Measurements from ENCODE around the gene AUTS2.

AUTS2 gene

DNA sequence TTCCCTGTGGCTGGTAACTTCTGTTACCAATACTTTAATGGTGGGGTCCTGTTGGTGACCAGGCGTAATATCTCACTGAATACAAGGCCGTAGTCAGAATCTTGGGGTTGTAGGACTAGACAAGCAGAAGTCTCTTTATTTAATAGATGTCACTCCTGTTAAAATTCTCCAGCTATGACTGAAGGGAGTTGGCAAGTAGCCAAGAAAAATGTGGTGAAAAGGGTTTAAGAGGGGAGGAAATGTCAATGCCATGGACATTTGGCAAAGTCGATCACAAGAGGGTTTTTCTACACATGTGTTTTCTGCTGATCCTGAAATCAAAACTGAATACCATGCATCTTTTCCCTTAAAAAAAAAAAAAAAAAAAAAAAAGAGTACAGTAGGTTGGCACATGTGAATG, 533.5 kb downstream of the AUTS2 start:
- DNase-seq (ENCODE audit: low read depth): no peak
- H3K4me3 ChIP-seq (ENCODE audit: low read depth, low read length): no peak overlapping the region
- TF ChIP-seq, protein P1, sequence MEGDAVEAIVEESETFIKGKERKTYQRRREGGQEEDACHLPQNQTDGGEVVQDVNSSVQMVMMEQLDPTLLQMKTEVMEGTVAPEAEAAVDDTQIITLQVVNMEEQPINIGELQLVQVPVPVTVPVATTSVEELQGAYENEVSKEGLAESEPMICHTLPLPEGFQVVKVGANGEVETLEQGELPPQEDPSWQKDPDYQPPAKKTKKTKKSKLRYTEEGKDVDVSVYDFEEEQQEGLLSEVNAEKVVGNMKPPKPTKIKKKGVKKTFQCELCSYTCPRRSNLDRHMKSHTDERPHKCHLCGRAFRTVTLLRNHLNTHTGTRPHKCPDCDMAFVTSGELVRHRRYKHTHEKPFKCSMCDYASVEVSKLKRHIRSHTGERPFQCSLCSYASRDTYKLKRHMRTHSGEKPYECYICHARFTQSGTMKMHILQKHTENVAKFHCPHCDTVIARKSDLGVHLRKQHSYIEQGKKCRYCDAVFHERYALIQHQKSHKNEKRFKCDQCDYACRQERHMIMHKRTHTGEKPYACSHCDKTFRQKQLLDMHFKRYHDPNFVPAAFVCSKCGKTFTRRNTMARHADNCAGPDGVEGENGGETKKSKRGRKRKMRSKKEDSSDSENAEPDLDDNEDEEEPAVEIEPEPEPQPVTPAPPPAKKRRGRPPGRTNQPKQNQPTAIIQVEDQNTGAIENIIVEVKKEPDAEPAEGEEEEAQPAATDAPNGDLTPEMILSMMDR (IDR thresholded peaks at IDR 0.05; ENCODE audit: control insufficient read depth, extremely low read depth, insufficient read depth): no peak

DNA sequence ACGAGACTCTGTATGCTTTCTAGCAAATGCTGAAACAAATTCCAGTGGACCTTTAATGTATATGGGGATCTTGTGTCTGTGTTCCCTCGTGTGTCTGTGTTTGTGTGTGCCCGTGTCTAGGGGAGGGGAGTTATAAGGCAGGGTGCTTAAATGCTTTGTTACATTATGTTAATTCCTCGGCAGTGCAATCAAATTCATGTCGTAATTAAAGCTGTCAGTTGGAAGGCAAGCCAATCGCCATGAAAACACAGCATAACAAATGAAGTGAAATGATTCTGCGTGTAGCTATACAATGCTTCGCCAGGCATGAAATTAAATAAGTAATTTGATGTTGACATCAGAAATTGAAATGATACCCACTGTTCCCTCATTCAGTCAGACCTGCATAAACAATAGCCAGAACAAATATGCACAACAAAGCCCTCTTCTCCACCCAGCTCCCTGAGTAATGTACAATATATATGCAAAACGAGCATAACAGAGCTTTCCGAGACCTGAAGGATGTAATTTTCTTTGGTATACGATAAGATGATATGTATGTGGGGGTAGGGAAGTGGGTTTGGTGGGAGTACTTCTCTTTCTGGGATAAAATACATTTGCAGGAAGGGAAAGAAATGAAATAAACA, 534.1 kb downstream of the AUTS2 start:
- DNase-seq (ENCODE audit: low read depth): no peak
- TF ChIP-seq, protein P1 (IDR thresholded peaks at IDR 0.05; ENCODE audit: control insufficient read depth, extremely low read depth, insufficient read depth): no peak
- H3K4me3 ChIP-seq (ENCODE audit: low read depth, low read length): no peak overlapping the region

DNA sequence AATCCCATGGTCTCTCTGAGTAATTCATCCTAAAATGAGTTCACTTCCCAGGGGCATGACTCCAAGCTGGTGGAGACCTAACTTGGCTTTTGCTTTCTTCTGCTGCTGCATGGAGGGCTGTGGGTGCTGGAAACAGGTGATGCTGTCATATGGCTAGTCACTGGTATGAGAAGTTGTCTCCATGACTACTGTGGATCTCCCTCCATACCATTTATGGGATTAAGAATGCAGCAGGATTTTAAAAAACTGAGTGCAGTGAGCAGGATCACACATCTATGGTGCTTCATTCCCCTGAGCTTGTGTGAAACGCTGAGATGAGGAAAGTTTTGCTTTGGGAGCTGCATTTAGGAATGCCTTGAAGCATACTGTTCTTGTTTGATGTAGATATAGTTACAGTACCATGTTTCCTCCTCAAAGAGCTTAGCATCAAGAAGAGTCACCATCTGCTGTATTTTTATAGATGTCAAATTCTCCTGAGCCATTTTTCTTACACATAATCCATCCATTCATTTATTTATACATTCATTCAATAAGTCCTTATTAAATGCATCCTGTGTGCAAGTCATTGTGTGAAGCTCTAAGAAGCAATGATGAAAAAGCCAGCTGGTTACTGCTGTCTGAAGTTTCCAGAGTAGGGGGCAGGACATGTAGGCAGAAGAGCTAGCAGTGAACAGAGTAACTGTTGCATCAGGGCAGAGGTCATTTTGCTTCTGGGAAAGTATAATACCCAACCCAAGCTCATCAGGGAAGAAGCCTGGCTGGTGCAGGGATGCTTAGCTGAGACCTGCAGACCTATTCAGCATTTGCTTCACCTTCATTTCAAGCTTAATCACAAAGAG, 534.8 kb downstream of the AUTS2 start:
- TF ChIP-seq, protein P1 (IDR thresholded peaks at IDR 0.05; ENCODE audit: control insufficient read depth, extremely low read depth, insufficient read depth): no peak
- H3K4me3 ChIP-seq (ENCODE audit: low read depth, low read length): no peak overlapping the region
- no peak for DNase-seq (ENCODE audit: low read depth)

GRCh38 chr7:70134029-70134770, 535.9 kb downstream of the AUTS2 start:
- TF ChIP-seq, protein P1 (IDR thresholded peaks at IDR 0.05; ENCODE audit: control insufficient read depth, extremely low read depth, insufficient read depth): no peak
- H3K4me3 ChIP-seq (ENCODE audit: low read depth, low read length): no peak overlapping the region
- no peak for DNase-seq (ENCODE audit: low read depth)

GRCh38 chr7:70135656-70136055, 537.4 kb downstream of the AUTS2 start:
- no peak for DNase-seq (ENCODE audit: low read depth)
- TF ChIP-seq, protein P1 (IDR thresholded peaks at IDR 0.05; ENCODE audit: control insufficient read depth, extremely low read depth, insufficient read depth): no peak
- H3K4me3 ChIP-seq (ENCODE audit: low read depth, low read length): no peak overlapping the region

DNA sequence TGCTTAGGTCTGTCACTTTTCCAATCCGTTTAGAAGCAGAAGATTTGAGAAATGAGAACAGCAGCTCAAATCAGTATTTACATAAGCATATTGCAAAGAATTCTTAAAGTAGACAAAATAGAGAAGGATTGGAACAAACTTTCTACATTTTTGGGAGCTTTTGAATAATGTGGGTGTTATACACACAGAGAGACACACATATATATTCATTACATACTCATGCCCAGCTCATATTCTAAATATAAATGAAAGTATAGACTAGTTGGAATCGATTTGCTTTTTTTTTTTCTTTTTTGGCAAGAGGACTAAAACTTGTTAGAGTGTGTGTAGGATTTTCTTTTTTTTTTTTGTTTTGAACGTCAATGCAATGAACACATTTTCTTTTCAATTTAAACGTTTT, 538.9 kb downstream of the AUTS2 start:
- TF ChIP-seq, protein P1 (IDR thresholded peaks at IDR 0.05; ENCODE audit: control insufficient read depth, extremely low read depth, insufficient read depth): no peak
- no peak for DNase-seq (ENCODE audit: low read depth)
- no peak overlapping the region for H3K4me3 ChIP-seq (ENCODE audit: low read depth, low read length)

Measured in LNCaP clone FGC (cell line).